Natural killer cell (primary cell): ENCODE results near the gene MBTPS2. TPM values are rescaled to one million over a fixed set of nuclear protein-coding genes. Genes with fewer than 3 reads are reported as not detected.

Experiments used
- ATAC-seq, 3 donors: fragments of 150-1000 bp in 2 of 3; fragments of 200-7000 bp in 1 of 3; cut with Tn5 transposase; 1 replicate in 1 of 3; 2 replicates in 2 of 3; pipeline ENCODE4 v1.10.0; 2021; ENCODE audit warnings: mild to moderate bottlenecking in 2 of 3, moderate library complexity in 2 of 3
- DNase-seq, 2 donors: peaks; one replicate each; pipeline versions ENCODE4 v3.0.0 to v3.0.0-alpha.2; 2013 to 2021; ENCODE audit warnings: mixed read lengths in 1 of 2
- H3K27ac ChIP-seq: one replicate; pipeline ENCODE4 v1.5.1; 2013; ENCODE audit warnings: mild to moderate bottlenecking, low read length
- H3K27me3 ChIP-seq: one replicate; pipeline ENCODE4 v1.6.1; 2013; ENCODE audit warnings: low read length; ENCODE audit not compliant: control insufficient read depth, insufficient read depth
- H3K36me3 ChIP-seq: one replicate; pipeline ENCODE4 v1.6.1; 2013; ENCODE audit warnings: low read length; ENCODE audit not compliant: control insufficient read depth, insufficient read depth
- H3K4me1 ChIP-seq: one replicate; pipeline ENCODE4 v1.6.1; 2013; ENCODE audit warnings: low read length; ENCODE audit not compliant: control insufficient read depth, insufficient read depth
- H3K4me3 ChIP-seq: one replicate; pipeline ENCODE4 v1.5.1; 2013; ENCODE audit warnings: low read length
- H3K9me3 ChIP-seq: one replicate; pipeline ENCODE4 v1.6.1; 2013; ENCODE audit warnings: low read length; ENCODE audit not compliant: control insufficient read depth, insufficient read depth
- H3K27ac Mint-ChIP-seq, 2 donors: one replicate each; pipeline ENCODE4 v1.8.0; 2022; ENCODE audit warnings: mild to moderate bottlenecking in 2 of 2, mixed read lengths in 2 of 2, moderate library complexity in 1 of 2
- H3K27me3 Mint-ChIP-seq, 2 donors: one replicate each; pipeline ENCODE4 v1.8.0; 2022; ENCODE audit warnings: low read depth in 2 of 2, mixed read lengths in 2 of 2
- H3K36me3 Mint-ChIP-seq: one replicate; pipeline ENCODE4 v1.8.0; 2022; ENCODE audit warnings: mixed read lengths
- H3K4me1 Mint-ChIP-seq, 2 donors: one replicate each; pipeline ENCODE4 v1.8.0; 2022; ENCODE audit warnings: mixed read lengths in 2 of 2
- H3K4me3 Mint-ChIP-seq: one replicate; pipeline ENCODE4 v1.8.0; 2022; ENCODE audit warnings: mild to moderate bottlenecking, moderate library complexity, mixed read lengths
- H3K9me3 Mint-ChIP-seq, 2 donors: one replicate each; pipeline ENCODE4 v1.8.0; 2022; ENCODE audit warnings: mixed read lengths in 2 of 2
- WGBS: methylation state at CpG from one replicate; pipeline ENCODE4 v1.1.7; 2013; ENCODE audit warnings: missing lambda C conversion rate; ENCODE audit not compliant: insufficient coverage; 5-methylcytosine and 5-hydroxymethylcytosine counted together
- intact Hi-C: fragments of 100-400 bp; cut with micrococcal nuclease; formaldehyde crosslinking; loops from one replicate; pipeline ENCODE4 v1.14.2; 2022
- total RNA-seq, 4 donors: library from RNA; stranded (reverse); fragments of 120-200 nt in 1 of 4; gene quantifications; one replicate each; pipeline versions ENCODE4 v1.2.3 to v1.2.4, GENCODE V29; 2013 to 2022
- TF ChIP-seq, protein P1 (sequence below): fragments of 200-600 bp; IDR thresholded peaks from one replicate; pipeline ENCODE4 v1.8.0; 2022; ENCODE audit warnings: antibody characterized with exemption

The MBTPS2 gene
- total RNA-seq, 3 donors from 2014 or later (not counting 1 experiment from before 2014, with no cell fraction given): 5.0 to 7.5 (median 5.6) TPM

DNA sequence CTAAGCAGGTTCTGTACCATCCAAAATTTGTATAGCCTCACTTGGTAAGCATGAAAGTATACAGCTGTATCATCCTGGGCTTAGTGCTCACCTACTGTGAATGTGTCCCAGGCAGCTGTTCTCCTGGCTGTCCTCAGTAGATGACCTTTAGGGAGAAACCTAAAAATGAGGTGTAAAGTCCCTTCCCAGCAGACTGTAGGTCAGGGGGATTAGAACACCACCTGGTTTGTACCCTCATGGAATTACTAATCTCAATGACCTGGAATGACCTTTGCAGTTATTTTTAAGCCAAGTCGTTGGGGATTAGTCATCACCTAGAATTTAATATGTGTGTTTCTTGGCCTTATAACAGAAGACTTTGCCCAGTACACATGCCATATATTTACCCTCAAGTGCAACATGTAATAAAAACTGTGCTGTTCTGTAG is 39.1 kb upstream of the MBTPS2 start:
- Histone ChIP-seq H3K9me3 (no peaks in the 10 kb centered on the region), H3K27me3 (no peaks in the 10 kb centered on the region), H3K4me3 (no peak overlapping the region), H3K36me3 (no peaks in the 10 kb centered on the region), H3K27ac (no peak overlapping the region), H3K4me1 (no peaks in the 10 kb centered on the region)
- ATAC-seq (no peak), DNase-seq (no peak)
- no peak overlapping the region for H3K4me3 Mint-ChIP-seq
- no CpG with 5 or more reads among the region's 1 CpG for WGBS
- H3K27ac Mint-ChIP-seq: no peak overlapping the region
- intact Hi-C loops: no loop called here
- TF ChIP-seq, protein P1, sequence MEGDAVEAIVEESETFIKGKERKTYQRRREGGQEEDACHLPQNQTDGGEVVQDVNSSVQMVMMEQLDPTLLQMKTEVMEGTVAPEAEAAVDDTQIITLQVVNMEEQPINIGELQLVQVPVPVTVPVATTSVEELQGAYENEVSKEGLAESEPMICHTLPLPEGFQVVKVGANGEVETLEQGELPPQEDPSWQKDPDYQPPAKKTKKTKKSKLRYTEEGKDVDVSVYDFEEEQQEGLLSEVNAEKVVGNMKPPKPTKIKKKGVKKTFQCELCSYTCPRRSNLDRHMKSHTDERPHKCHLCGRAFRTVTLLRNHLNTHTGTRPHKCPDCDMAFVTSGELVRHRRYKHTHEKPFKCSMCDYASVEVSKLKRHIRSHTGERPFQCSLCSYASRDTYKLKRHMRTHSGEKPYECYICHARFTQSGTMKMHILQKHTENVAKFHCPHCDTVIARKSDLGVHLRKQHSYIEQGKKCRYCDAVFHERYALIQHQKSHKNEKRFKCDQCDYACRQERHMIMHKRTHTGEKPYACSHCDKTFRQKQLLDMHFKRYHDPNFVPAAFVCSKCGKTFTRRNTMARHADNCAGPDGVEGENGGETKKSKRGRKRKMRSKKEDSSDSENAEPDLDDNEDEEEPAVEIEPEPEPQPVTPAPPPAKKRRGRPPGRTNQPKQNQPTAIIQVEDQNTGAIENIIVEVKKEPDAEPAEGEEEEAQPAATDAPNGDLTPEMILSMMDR: no peak
- H3K36me3 Mint-ChIP-seq: no peaks in the 10 kb centered on the region
- no peaks in the 10 kb centered on the region for H3K9me3 Mint-ChIP-seq
- peaks cover 0 to 32% of the 10 kb centered on the region in 2 donors for H3K27me3 Mint-ChIP-seq
- H3K4me1 Mint-ChIP-seq: no peaks in the 10 kb centered on the region

DNA sequence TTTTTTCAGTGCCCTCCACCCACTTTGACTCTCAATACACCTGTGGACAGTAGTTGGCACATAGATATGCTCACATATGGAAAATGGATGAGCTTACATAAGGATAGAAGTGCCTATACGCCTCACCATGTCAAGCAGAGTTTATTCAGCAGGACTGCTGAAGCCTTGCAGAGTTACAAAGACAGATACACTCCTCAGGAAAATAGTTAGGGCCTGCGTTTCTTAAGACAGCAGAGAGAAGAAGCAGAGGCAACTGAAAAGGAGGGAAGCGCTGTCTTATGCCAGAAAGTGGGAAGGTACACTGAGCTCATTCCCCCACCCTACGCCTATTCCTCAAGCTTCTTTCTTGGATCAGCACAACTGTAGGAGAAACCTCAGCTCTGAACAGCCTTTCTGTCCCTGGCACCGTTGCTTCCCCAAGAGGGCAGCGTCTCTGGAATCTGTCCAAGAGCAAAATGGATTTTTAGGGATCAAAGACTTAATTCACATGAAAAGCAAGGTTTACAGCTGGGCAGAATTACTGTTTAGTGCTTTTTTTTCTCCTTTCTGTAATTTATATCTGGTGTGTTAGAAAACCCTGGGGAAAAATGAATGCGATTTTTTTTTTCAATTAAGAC is 37.3 kb upstream of the MBTPS2 start:
- Mint-ChIP-seq H3K27me3 (peaks cover 0 to 24% of the 10 kb centered on the region in 2 donors), H3K4me1 (no peaks in the 10 kb centered on the region), H3K36me3 (no peaks in the 10 kb centered on the region), H3K9me3 (no peaks in the 10 kb centered on the region), H3K27ac (no peak overlapping the region), H3K4me3 (no peak overlapping the region)
- TF ChIP-seq, protein P1: no peak
- intact Hi-C loops: no loop called here
- no peak for ATAC-seq
- whole genome bisulfite sequencing: 89% methylated on average over 6 of the region's 7 CpGs
- H3K27ac ChIP-seq: no peak overlapping the region
- DNase-seq: no peak
- no peaks in the 10 kb centered on the region for H3K27me3 ChIP-seq
- no peaks in the 10 kb centered on the region for H3K9me3 ChIP-seq
- no peaks in the 10 kb centered on the region for H3K36me3 ChIP-seq
- no peak overlapping the region for H3K4me3 ChIP-seq
- no peaks in the 10 kb centered on the region for H3K4me1 ChIP-seq

DNA sequence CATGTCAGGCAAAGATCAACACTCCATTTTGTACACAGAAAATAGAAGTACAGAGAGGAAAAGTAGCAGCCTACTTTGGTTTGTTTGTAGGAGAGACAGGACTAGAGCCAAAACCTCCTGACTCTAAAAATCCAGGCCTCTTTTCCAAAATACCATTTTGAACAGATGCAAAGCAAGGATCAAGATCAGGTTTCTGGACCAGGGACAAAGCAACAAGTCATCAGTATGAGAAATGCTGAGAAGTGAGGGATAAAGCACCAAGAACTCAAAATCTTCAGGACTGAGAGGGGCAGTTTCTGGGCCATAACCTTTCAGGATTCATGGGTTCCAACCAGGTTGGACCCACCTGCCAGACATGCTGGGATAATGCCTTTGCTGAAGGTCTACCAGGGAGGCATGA is 36.6 kb upstream of the MBTPS2 start:
- Mint-ChIP-seq H3K9me3 (no peaks in the 10 kb centered on the region), H3K36me3 (no peaks in the 10 kb centered on the region), H3K4me3 (no peak overlapping the region), H3K4me1 (no peaks in the 10 kb centered on the region), H3K27ac (no peak overlapping the region), H3K27me3 (peaks cover 0 to 31% of the 10 kb centered on the region in 2 donors)
- no peak overlapping the region for H3K27ac ChIP-seq
- H3K4me1 ChIP-seq: no peaks in the 10 kb centered on the region
- H3K9me3 ChIP-seq: no peaks in the 10 kb centered on the region
- DNase-seq: no peak
- no peaks in the 10 kb centered on the region for H3K36me3 ChIP-seq
- TF ChIP-seq, protein P1: no peak
- no peaks in the 10 kb centered on the region for H3K27me3 ChIP-seq
- intact Hi-C loops: no loop called here
- ATAC-seq: no peak
- H3K4me3 ChIP-seq: no peak overlapping the region

DNA sequence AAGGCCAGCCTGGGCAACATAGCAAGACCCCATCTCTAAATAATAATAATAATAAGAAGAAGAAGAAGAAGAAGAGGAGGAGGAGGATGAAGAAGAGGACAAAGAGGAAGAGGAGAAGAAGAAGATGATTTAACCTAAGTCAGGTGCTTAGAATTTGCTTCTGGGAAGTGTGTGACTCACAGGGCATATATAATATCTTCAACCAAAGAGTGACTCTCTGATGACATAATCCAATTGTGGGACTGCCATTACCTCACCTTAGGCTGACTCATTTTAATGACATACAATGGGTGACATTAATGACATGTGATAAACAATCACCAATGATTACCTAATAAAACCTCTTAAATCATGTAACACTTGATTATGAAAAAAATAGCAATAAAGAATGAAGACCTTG is 32.7 kb upstream of the MBTPS2 start:
- Histone ChIP-seq H3K36me3 (no peaks in the 10 kb centered on the region), H3K9me3 (no peaks in the 10 kb centered on the region), H3K27ac (no peak overlapping the region), H3K4me1 (no peaks in the 10 kb centered on the region), H3K4me3 (no peak overlapping the region), H3K27me3 (no peaks in the 10 kb centered on the region)
- H3K4me3 Mint-ChIP-seq: no peak overlapping the region
- TF ChIP-seq, protein P1: no peak
- H3K4me1 Mint-ChIP-seq: no peaks in the 10 kb centered on the region
- H3K27me3 Mint-ChIP-seq: peaks cover 4 to 16% of the 10 kb centered on the region in 2 donors
- DNase-seq (no peak), ATAC-seq (no peak)
- no peaks in the 10 kb centered on the region for H3K9me3 Mint-ChIP-seq
- intact Hi-C loops: no loop called here
- H3K27ac Mint-ChIP-seq: no peak overlapping the region
- no peaks in the 10 kb centered on the region for H3K36me3 Mint-ChIP-seq
